Measurements from ENCODE around the gene MMRN2.
"Not testable (repeated sequence)": the region's sequence is repeated elsewhere in the genome, so short reads cannot be mapped to it uniquely, and the experiment has no call there.

The MMRN2 gene, protein sequence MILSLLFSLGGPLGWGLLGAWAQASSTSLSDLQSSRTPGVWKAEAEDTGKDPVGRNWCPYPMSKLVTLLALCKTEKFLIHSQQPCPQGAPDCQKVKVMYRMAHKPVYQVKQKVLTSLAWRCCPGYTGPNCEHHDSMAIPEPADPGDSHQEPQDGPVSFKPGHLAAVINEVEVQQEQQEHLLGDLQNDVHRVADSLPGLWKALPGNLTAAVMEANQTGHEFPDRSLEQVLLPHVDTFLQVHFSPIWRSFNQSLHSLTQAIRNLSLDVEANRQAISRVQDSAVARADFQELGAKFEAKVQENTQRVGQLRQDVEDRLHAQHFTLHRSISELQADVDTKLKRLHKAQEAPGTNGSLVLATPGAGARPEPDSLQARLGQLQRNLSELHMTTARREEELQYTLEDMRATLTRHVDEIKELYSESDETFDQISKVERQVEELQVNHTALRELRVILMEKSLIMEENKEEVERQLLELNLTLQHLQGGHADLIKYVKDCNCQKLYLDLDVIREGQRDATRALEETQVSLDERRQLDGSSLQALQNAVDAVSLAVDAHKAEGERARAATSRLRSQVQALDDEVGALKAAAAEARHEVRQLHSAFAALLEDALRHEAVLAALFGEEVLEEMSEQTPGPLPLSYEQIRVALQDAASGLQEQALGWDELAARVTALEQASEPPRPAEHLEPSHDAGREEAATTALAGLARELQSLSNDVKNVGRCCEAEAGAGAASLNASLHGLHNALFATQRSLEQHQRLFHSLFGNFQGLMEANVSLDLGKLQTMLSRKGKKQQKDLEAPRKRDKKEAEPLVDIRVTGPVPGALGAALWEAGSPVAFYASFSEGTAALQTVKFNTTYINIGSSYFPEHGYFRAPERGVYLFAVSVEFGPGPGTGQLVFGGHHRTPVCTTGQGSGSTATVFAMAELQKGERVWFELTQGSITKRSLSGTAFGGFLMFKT

DNA sequence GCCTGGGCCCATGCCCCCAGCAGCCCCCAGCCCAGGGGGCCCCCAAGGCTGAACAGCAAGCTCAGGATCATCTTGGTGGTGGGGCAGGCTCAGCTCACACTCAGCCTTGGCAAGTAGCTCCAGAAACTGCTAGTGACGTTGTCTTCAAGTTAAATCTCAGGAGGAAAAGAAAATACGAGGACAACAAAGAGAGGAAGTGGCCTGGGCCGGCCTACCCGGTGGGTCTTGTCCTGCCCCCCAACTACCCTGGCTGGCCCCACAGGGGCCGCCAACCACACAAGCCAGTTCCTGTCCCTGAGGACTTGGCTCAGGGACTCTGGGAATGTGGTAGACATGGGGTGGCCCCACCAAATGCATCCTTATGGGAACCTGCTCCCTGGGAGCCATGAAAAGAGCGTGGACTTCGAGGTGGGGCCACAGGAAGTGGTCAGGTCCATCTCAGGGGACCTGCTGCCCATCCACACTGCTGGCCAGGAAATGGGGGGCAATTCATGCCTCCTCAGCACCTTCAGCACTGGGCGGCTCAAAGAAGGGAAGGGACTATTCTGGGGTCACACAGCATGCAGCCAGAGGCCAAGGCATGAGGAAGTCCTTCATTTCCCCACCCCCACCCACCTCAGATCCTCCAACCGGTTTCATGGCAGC, at the start of gene MMRN2:
Gene MMRN2 (minus strand): TSS at position 145 of the 645 bp plus-strand sequence. CDS start 74 bp downstream, at position 71.
- no peak within 1 kb of the TSS for H3K27ac ChIP-seq
- no peak for TF ChIP-seq ZFX (IDR thresholded peaks at IDR 0.05)
- TF ChIP-seq, protein P1, sequence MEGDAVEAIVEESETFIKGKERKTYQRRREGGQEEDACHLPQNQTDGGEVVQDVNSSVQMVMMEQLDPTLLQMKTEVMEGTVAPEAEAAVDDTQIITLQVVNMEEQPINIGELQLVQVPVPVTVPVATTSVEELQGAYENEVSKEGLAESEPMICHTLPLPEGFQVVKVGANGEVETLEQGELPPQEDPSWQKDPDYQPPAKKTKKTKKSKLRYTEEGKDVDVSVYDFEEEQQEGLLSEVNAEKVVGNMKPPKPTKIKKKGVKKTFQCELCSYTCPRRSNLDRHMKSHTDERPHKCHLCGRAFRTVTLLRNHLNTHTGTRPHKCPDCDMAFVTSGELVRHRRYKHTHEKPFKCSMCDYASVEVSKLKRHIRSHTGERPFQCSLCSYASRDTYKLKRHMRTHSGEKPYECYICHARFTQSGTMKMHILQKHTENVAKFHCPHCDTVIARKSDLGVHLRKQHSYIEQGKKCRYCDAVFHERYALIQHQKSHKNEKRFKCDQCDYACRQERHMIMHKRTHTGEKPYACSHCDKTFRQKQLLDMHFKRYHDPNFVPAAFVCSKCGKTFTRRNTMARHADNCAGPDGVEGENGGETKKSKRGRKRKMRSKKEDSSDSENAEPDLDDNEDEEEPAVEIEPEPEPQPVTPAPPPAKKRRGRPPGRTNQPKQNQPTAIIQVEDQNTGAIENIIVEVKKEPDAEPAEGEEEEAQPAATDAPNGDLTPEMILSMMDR (conservative IDR thresholded peaks at IDR 0.05): no peak

- peak overlapping the region; percentile 83 for H3K27ac ChIP-seq
Measured at GRCh38 chr10:87007124-87007523, 49.7 kb upstream of the MMRN2 start.

DNA sequence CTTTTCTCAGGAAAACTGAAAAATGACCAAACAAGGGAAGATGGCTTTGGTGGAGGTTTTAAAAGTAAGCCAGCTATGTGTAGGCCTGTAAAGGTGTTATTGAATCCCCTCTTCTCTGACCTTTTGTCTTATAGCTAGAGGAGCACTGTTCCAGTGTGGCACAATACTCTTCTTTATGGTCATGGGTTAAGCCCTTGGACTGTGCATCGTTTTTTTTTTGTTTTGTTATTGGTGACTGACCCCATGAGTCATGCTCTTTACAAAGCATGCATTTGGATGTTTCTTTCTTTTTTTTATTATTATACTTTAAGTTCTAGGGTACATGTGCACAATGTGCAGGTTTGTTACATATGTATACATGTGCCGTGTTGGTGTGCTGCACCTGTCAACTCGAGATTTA, 43.1 kb upstream of the MMRN2 start:
- no peak overlapping the region for H3K27ac ChIP-seq
- TF ChIP-seq ZFX (IDR thresholded peaks at IDR 0.05): no peak
- TF ChIP-seq, protein P1 (conservative IDR thresholded peaks at IDR 0.05): no peak

DNA sequence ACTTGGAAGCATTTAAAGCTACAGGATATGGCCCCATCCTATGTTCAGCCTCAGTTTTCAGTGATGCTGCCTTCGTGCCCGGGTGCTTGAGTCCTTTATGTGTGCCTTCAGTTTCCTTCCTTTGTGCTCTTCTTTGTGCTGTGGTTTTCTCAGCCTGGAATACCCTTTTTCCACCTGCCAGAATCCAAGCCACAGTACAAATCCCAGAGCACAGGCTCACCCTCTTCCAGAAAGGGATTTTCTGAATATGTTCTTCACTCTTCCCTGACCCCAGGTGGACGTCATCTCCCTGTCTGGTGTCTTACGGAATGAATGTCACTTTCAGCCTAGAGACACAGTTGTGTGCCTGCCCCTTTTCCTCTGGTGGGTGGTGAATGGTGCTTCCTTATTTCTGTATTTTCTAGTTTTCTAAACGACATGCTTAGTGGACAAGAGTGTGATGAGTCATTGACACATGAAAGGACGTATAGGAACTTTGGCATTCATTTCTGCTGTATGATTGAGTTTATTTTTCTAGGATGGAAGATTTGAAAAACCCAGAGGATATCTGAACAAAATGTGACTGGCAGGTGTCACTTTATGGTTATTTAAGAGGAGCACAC, 42.5 kb upstream of the MMRN2 start:
- not testable (repeated sequence) for H3K27ac ChIP-seq

DNA sequence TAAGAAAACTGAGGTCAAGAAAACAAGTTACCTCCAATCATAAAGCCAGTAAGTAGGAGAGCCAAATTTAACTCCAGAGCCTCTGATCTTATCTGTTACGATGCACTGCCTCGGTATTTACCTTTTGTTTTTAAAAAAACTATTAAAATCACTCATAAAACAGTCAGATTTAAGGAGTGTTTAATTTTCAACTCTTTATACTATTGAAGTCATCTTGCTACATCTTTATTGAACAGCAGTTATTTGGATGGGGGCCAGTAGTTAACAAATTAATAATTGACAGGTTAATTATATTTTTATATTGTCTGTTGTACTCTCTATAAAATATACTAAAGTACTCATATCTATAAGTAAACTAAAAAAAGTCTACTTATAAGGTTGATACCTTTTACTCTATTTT, 35.5 kb upstream of the MMRN2 start:
- peak overlapping the region; percentile 49 for H3K27ac ChIP-seq
- TF ChIP-seq, protein P1 (conservative IDR thresholded peaks at IDR 0.05): no peak
- TF ChIP-seq ZFX (IDR thresholded peaks at IDR 0.05): no peak

- TF ChIP-seq, protein P1 (conservative IDR thresholded peaks at IDR 0.05): no peak
- TF ChIP-seq ZFX (IDR thresholded peaks at IDR 0.05): no peak
- H3K27ac ChIP-seq: no peak overlapping the region; the same call in 1 of the 2 replicates
Measured at GRCh38 chr10:86992456-86992855, 35.0 kb upstream of the MMRN2 start.

- H3K27ac ChIP-seq: not testable (repeated sequence)
Measured at GRCh38 chr10:86991362-86991761, 33.9 kb upstream of the MMRN2 start.

DNA sequence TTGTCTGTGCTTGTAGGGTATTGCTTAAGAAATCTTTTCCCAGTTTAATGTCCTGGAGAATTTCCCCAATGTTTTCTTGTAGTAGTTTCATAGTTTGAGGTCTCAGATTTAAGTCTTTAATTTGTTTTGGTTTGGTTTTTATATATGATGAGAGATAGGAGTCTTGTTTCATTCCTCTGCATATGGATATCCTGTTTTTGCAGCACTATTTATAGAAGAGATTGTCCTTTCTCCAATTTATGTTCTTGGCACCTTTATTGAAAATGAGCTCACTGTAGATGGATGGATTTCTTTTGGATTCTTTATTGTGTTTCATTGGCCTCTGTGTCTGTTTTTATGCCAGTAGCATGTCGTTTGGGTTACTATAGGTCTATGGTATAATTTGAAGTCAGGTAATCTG, 31.1 kb upstream of the MMRN2 start:
- no peak overlapping the region for H3K27ac ChIP-seq
- TF ChIP-seq ZFX (IDR thresholded peaks at IDR 0.05): no peak
- TF ChIP-seq, protein P1 (conservative IDR thresholded peaks at IDR 0.05): no peak

- not testable (repeated sequence) for H3K27ac ChIP-seq
Measured at GRCh38 chr10:86984498-86984897, 27.1 kb upstream of the MMRN2 start.
